Upper lobe of left lung (tissue), 4 donors: Measurements from ENCODE around the gene FGF14.

Experiments used
- EP300 ChIP-seq, 4 donors: sonication (generic); formaldehyde crosslinking; IDR thresholded peaks; one replicate each; pipeline ENCODE4 v1.5.1; 2017; ENCODE audit warnings: antibody characterized with exemption in 4 of 4, control low read depth in 2 of 4
- POLR2A ChIP-seq, 4 donors: fragments of 450-650 bp; IDR thresholded peaks; one replicate each; pipeline ENCODE4 v1.5.1; 2016 to 2017; ENCODE audit warnings: antibody characterized with exemption in 4 of 4, mild to moderate bottlenecking in 2 of 4
- TF ChIP-seq, protein P1 (sequence below), 6 experiments: fragments of 450-650 bp in 4 of 6; fragments of 200-600 bp in 2 of 6; sonication (generic) in 2 of 6; IDR thresholded peaks; one replicate each; pipeline ENCODE4 v1.5.1; 2016 to 2019; ENCODE audit warnings: antibody characterized with exemption in 6 of 6

GRCh38 chr13:101751488-101751887 lies 650.4 kb downstream of the FGF14 start:
- TF ChIP-seq POLR2A (IDR thresholded peaks at IDR 0.05) (no peak), EP300 (IDR thresholded peaks at IDR 0.05) (no peak)
- TF ChIP-seq, protein P1, sequence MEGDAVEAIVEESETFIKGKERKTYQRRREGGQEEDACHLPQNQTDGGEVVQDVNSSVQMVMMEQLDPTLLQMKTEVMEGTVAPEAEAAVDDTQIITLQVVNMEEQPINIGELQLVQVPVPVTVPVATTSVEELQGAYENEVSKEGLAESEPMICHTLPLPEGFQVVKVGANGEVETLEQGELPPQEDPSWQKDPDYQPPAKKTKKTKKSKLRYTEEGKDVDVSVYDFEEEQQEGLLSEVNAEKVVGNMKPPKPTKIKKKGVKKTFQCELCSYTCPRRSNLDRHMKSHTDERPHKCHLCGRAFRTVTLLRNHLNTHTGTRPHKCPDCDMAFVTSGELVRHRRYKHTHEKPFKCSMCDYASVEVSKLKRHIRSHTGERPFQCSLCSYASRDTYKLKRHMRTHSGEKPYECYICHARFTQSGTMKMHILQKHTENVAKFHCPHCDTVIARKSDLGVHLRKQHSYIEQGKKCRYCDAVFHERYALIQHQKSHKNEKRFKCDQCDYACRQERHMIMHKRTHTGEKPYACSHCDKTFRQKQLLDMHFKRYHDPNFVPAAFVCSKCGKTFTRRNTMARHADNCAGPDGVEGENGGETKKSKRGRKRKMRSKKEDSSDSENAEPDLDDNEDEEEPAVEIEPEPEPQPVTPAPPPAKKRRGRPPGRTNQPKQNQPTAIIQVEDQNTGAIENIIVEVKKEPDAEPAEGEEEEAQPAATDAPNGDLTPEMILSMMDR (IDR thresholded peaks at IDR 0.05): no peak
